Coronary artery (tissue), 2 donors: Measurements from ENCODE around the gene CEACAM20.
A peak's percentile ranks its signal among the peaks of the same experiment; 100 is the strongest.

Source experiments
- DNase-seq: peaks from one replicate; pipeline ENCODE4 v3.0.0-alpha.2; 2017; ENCODE audit warnings: low spot score
- H3K27ac ChIP-seq, 2 donors: fragments of 200-600 bp; sonication (generic); one replicate each; pipeline ENCODE4 v1.5.1; 2016 to 2019
- H3K4me3 ChIP-seq: fragments of 200-600 bp; sonication (generic); 2 replicates; pipeline ENCODE4 v1.5.1; 2016; ENCODE audit warnings: mild to moderate bottlenecking, moderate library complexity
- TF ChIP-seq, protein P1 (sequence below): fragments of 200-600 bp; sonication (generic); IDR thresholded peaks from one replicate; pipeline ENCODE4 v1.5.1; 2019; ENCODE audit warnings: antibody characterized with exemption

The CEACAM20 gene

DNA sequence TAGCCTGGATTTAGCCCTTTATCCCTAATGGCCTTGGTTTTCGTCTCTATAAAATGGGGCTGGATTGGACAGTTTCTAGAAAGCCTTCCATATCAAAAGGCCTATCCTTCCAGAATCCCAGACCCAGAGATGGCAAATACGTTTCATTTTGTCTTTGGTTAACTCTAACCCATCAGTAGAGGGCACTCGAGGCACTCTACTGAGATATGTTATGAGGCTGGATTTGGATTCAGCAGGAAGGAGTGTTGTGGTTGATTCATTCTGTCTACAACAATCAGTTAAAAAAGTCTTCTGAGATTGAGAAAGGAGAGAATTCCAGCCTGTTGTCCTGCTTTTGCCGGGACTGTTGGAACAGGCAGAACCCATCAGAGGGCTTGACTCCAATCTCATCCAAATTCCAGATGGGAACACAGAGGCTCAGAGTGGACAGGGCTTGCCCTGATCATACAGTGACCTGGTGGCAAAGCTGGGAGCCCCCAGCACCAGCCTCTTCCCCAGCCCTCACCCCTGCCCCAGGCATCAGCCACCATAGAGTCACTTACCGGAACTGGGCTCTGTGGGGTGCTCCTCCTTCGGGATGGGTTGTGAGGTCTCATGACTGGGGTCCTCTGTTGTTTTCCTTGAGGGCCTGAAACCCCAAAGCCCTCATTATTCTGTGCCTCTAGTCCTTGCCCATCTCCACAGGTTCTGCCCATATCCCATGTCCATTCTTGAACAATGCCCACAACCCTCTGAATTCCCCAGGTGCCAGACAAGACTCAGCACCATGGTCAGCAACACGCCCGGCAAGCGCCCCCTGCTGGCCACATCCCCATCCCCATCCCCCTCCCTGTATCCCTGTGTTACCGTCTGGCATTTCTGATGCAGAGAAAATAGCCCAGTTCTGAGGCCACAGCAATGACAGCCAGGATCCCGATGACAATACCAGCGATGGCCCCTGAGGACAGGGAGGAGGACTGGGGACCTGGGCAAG lies 16.9 kb downstream of the CEACAM20 start:
- no peak for DNase-seq
- H3K4me3 ChIP-seq: no peak overlapping the region
- TF ChIP-seq, protein P1, sequence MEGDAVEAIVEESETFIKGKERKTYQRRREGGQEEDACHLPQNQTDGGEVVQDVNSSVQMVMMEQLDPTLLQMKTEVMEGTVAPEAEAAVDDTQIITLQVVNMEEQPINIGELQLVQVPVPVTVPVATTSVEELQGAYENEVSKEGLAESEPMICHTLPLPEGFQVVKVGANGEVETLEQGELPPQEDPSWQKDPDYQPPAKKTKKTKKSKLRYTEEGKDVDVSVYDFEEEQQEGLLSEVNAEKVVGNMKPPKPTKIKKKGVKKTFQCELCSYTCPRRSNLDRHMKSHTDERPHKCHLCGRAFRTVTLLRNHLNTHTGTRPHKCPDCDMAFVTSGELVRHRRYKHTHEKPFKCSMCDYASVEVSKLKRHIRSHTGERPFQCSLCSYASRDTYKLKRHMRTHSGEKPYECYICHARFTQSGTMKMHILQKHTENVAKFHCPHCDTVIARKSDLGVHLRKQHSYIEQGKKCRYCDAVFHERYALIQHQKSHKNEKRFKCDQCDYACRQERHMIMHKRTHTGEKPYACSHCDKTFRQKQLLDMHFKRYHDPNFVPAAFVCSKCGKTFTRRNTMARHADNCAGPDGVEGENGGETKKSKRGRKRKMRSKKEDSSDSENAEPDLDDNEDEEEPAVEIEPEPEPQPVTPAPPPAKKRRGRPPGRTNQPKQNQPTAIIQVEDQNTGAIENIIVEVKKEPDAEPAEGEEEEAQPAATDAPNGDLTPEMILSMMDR: no peak
- no peak overlapping the region for H3K27ac ChIP-seq

DNA sequence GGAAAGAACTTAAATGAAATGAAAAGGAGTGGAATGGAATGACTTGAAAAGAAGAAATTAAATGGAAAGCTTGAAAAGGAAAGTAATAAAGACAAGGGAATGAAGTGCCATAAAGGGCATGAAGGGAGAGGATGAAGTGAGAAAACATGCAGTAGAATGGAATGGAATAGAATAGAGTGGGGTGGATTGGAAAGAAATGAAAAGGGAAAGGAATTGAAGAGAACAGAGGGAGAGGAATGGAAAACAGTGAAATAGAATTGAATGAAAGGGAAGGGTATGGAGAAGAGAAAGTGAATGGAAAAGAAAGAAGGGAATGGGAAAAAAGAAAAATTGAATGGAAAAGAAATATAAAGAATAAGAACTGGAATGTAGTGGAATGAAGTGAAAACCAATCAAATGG lies 20.0 kb downstream of the CEACAM20 start:
- TF ChIP-seq, protein P1: no peak
- H3K27ac ChIP-seq: no peak overlapping the region
- no peak overlapping the region for H3K4me3 ChIP-seq
- DNase-seq: no peak

DNA sequence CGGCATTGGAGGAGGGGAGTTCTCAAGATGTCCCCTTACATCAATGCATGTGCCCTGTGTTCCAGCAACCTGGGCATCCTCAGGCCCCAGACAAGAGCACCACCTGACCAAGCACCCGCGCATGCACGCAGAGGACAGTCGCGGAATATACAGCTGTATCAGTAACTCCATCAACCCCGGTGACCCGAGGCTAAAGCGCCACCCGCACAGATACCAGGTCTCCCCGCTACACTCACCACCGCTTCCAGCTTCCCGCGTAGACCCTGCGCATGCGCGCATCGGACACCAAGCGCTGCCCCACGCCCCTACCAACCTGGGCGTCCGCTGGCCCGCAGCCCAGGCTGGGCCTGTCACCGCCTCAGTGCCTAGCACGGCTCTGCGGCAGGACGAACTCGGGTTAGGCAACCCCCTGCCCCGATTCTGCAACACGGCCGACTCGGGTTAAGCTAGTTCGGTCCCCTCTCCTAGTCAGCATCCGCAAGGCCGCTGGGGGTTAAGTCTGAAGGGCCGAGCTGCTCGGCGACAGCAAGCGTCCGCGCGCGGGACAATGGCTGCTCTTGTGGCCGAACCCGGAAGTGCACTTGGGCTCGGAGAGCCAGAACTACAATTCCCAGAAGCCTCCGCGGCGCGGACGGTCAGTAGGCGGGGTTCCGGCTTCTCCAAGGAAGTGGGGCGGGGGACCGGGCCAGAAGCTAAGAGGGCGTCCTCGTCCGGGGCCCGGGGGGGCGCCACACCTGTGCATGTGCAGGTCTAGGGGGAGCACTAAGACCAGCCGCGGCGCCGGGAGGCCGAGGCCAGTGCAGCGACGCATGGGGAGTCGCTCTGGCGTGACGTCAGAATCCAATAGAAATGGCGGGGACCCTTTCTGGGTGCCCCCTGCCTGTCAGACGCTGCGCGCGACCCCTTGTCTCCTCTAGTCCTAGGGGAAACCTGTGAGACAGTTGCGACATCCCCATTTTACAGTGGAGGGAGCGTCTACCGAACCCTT lies 29.2 kb downstream of the CEACAM20 start, which contains the start of gene ZNF180:
Gene ZNF180, minus strand, starts transcription at position 561 of the 988 bp plus-strand sequence. CDS start 3,188 bp downstream, outside the sequence.
- peak within 1 kb of the TSS; percentile 85 for H3K4me3 ChIP-seq
- DNase-seq: peak; percentile 96
- TF ChIP-seq, protein P1: peak; percentile 87
- peak within 1 kb of the TSS; percentile 89 for H3K27ac ChIP-seq

DNA sequence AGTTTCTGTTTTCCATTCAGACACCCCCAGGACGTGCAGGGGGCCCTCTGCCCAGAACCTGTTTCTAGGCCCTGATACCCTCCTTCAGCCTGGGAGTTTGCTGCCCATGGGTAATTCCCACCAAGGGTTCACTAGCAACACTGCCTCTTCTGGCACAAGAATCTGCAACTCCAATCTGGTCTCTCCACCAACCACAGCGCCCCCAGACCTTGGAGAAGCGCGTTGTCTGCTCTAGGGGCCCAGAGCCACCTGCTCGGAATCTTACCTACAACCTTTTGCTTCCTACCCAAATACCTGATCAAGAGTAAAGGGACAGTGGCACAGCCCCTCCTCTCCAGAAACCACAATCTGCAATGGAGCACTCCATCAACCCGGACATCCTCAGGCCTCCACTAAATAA lies 29.9 kb downstream of the CEACAM20 start:
- peak overlapping the region in 1 of 2 donors; percentile 89 for H3K27ac ChIP-seq
- peak overlapping the region; percentile 85 for H3K4me3 ChIP-seq
- no peak for DNase-seq
- TF ChIP-seq, protein P1: no peak

DNA sequence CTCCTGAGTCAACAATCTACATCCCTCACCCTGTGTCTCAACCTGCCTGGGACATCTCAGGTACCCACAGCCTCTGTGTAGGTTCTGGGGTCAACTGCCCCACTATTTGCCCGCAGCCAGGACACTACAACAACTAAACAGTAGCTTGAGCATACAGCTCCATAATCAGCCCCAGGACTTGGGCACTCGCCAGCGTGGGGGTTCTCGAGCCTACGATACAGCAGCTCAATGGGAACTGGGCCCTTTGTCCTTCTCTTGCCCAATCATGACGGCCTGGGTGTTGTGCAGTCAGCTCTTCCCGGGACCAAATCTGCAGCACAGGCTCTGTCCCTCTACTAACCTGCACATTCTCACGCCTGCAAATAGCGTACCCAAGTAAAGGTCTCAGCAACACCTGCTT lies 30.5 kb downstream of the CEACAM20 start:
- H3K4me3 ChIP-seq: peak overlapping the region; percentile 85
- TF ChIP-seq, protein P1: no peak
- no peak for DNase-seq
- H3K27ac ChIP-seq: no peak overlapping the region

DNA sequence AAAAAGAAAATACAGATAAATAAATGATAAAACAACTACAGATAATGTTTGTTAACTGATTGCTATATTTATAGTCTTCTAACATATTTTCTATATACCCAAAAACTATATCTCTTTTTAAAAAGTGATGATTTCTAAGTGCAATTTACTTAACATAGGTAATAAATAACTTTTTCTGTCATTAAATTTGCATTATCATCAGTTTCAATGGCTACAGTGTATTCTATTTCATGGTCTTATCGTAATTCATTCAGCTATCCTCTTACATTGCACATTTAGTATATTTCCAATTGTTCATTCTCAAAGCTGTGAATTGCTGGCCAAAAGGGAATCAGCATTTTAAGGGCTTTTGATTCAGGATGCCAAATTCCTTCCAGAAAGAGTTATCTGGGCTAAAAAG lies 32.8 kb downstream of the CEACAM20 start:
- no peak for DNase-seq
- TF ChIP-seq, protein P1: no peak
- Histone ChIP-seq H3K4me3 (no peak overlapping the region), H3K27ac (no peak overlapping the region)
